ENCODE measurements around the gene FSTL4.
A peak's percentile ranks its signal among the peaks of the same experiment; 100 is the strongest.

The FSTL4 gene

GRCh38 chr5:133612249-133612860, at the start of gene FSTL4:
Gene FSTL4 (minus strand): TSS chr5:133612541.
- no peak for DNase-seq (ENCODE audit: low read depth)

GRCh38 chr5:133661389-133661788, 49.0 kb upstream of the FSTL4 start:
- no peak for DNase-seq (ENCODE audit: low read depth)

GRCh38 chr5:133658327-133658726, 46.0 kb upstream of the FSTL4 start:
- DNase-seq (ENCODE audit: low read depth): no peak

GRCh38 chr5:133657036-133657435, 44.7 kb upstream of the FSTL4 start:
- no peak for DNase-seq (ENCODE audit: low read depth)

GRCh38 chr5:133655966-133656365, 43.6 kb upstream of the FSTL4 start:
- no peak for DNase-seq (ENCODE audit: low read depth)

- no peak for DNase-seq (ENCODE audit: low read depth)
These were observed 41.4 kb upstream of the FSTL4 start for GRCh38 chr5:133653760-133654049.

- DNase-seq (ENCODE audit: low read depth): no peak
These were observed 40.8 kb upstream of the FSTL4 start for GRCh38 chr5:133652951-133653759.

- no peak for DNase-seq (ENCODE audit: low read depth)
These were observed 31.9 kb upstream of the FSTL4 start for GRCh38 chr5:133644000-133644865.

- no peak for DNase-seq (ENCODE audit: low read depth)
These were observed 31.0 kb upstream of the FSTL4 start for GRCh38 chr5:133643365-133643764.

- DNase-seq (ENCODE audit: low read depth): no peak
These were observed 29.9 kb upstream of the FSTL4 start for GRCh38 chr5:133642153-133642722.

- DNase-seq (ENCODE audit: low read depth): no peak
These were observed 29.3 kb upstream of the FSTL4 start for GRCh38 chr5:133641683-133642082.

GRCh38 chr5:133639850-133640528, 27.6 kb upstream of the FSTL4 start:
- DNase-seq (ENCODE audit: low read depth): no peak

GRCh38 chr5:133638436-133638835, 26.1 kb upstream of the FSTL4 start:
- no peak for DNase-seq (ENCODE audit: low read depth)

- DNase-seq (ENCODE audit: low read depth): no peak
These were observed 24.9 kb upstream of the FSTL4 start for GRCh38 chr5:133637206-133637605.

- peak; percentile 57 for DNase-seq (ENCODE audit: low read depth)
These were observed 22.7 kb upstream of the FSTL4 start for GRCh38 chr5:133635051-133635450.

GRCh38 chr5:133627180-133627579, 14.8 kb upstream of the FSTL4 start:
- no peak for DNase-seq (ENCODE audit: low read depth)

GRCh38 chr5:133624316-133624715, 12.0 kb upstream of the FSTL4 start:
- DNase-seq (ENCODE audit: low read depth): no peak

- no peak for DNase-seq (ENCODE audit: low read depth)
These were observed 5.8 kb upstream of the FSTL4 start for GRCh38 chr5:133618141-133618540.

GRCh38 chr5:133613743-133614142, 1.4 kb upstream of the FSTL4 start:
- no peak for DNase-seq (ENCODE audit: low read depth)

GRCh38 chr5:133613184-133613583, 843 bp upstream of the FSTL4 start:
- no peak for DNase-seq (ENCODE audit: low read depth)

GRCh38 chr5:133611357-133612248, 738 bp downstream of the FSTL4 start:
- DNase-seq (ENCODE audit: low read depth): no peak
